Heart right ventricle (tissue), 16 donors: ENCODE results near the gene TMEM258. TPM values are rescaled to one million over a fixed set of nuclear protein-coding genes. Genes with fewer than 3 reads are reported as not detected.

Experiments used
- ATAC-seq, 8 donors: fragments of 200-7000 bp; cut with Tn5 transposase; one replicate each; pipeline ENCODE4 v1.9.1; 2020; ENCODE audit warnings: mild to moderate bottlenecking in 8 of 8, moderate library complexity in 8 of 8, moderate number of reproducible peaks in 1 of 8
- DNase-seq, 2 donors: peaks; one replicate each; pipeline ENCODE4 v3.0.0-alpha.2; 2020
- H3K27ac ChIP-seq, 10 donors: fragments of 200-600 bp; sonication (generic) in 2 of 10; one replicate each; pipeline versions ENCODE4 v1.5.0 to v1.8.0; 2020 to 2022; ENCODE audit warnings: mild to moderate bottlenecking in 3 of 10
- H3K27me3 ChIP-seq, 7 donors: fragments of 200-600 bp; one replicate each; pipeline ENCODE4 v1.8.0; 2021 to 2022; ENCODE audit warnings: mild to moderate bottlenecking in 2 of 7
- H3K36me3 ChIP-seq, 9 donors: fragments of 200-600 bp; sonication (generic) in 1 of 9; one replicate each; pipeline versions ENCODE4 v1.5.0 to v1.8.0; 2020 to 2022; ENCODE audit warnings: mild to moderate bottlenecking in 2 of 9
- H3K4me1 ChIP-seq, 9 donors: fragments of 200-600 bp; sonication (generic) in 1 of 9; one replicate each; pipeline versions ENCODE4 v1.5.0 to v1.8.0; 2020 to 2022; ENCODE audit warnings: mild to moderate bottlenecking in 4 of 9
- H3K4me3 ChIP-seq, 10 donors: fragments of 200-600 bp; sonication (generic) in 2 of 10; one replicate each; pipeline versions ENCODE4 v1.5.0 to v1.8.0; 2020 to 2022; ENCODE audit warnings: mild to moderate bottlenecking in 7 of 10, moderate library complexity in 2 of 10
- H3K9me3 ChIP-seq, 11 donors: fragments of 200-600 bp in 10 of 11; sonication (generic) in 2 of 11; one replicate each; pipeline versions ENCODE4 v1.5.0 to v1.8.0; 2013 to 2022; ENCODE audit warnings: mild to moderate bottlenecking in 2 of 11, control low read depth in 1 of 11, moderate library complexity in 1 of 11
- CTCF ChIP-seq, 9 donors: fragments of 200-600 bp; sonication (generic) in 2 of 9; IDR thresholded peaks; one replicate each; pipeline versions ENCODE4 v1.5.0 to v1.8.0; 2021 to 2022; ENCODE audit warnings: antibody characterized with exemption in 9 of 9, mild to moderate bottlenecking in 5 of 9, moderate library complexity in 1 of 9
- WGBS, 2 donors: extraction: QIAGEN DNeasy Blood & Tissue Kit; methylation state at CpG; one replicate each; pipeline ENCODE4 v1.1.7; 2013; ENCODE audit warnings: inconsistent platforms in 1 of 2; 5-methylcytosine and 5-hydroxymethylcytosine counted together
- intact Hi-C, 10 donors: fragments of 100-400 bp; cut with DNase I; formaldehyde crosslinking; loops; one replicate each; pipeline versions ENCODE4 v1.11.1 to v1.14.2; 2022
- polyA plus RNA-seq, 2 donors: library from polyadenylated mRNA; stranded (reverse); fragments of 200-250 nt; gene quantifications; one replicate each; pipeline ENCODE4 v1.2.3, GENCODE V29; 2013
- total RNA-seq, 10 donors: library from RNA; stranded (reverse); fragmentation: NEBNext Ultra II Directional in 3 of 10; extraction: Animal tissue kit (Norgen Biotek cat#: 25700) in 3 of 10; gene quantifications; one replicate each; pipeline versions ENCODE4 v1.2.1 to v1.2.4, GENCODE V29; 2021 to 2023
- donor health status: Arrhythmogenic right ventricular cardiomyopathy.
- donor health status: ischemic (EF 13 %, LVEDD 7.1; RV severe dilation, severe dysfunction).
- donor health status: healthy with polysubstance abuse.
- donor health status: DM: no; HTN: yes; CAD: no.
- donor health status: DM: no; HTN: no; CAD: no.
- donor health status: ischemic (EF 25% LVEDD 6.9; RV normal size, moderate dysfunction).
- donor health status: ischemic (EF 25% LVEDD 5.7; RV mildly dilated, moderate dysfunction).
- donor health status: healthy.
- donor health status: DM: yes; HTN: yes; CAD: no.
- donor health status: Ischemic cardiomyopathy.
- donor health status: ischemic (EF 35%, LVEDD 5.7; RV mildly dilated, moderate dysfunction).
- donor health status: nonischemic (EF 11% LVEDD 7.7; RV severe dilation, severe dysfunction).
- donor health status: DM: yes; HTN: yes; CAD: no.
- donor health status: PGD.
- donor health status: ischemic (EF 29% LVEDD 5.4; RV normal size, mild dysfunction).
- donor health status: nonischemic (EF 23%, LVEDD 6.1; RV moderate dilation, normal function).

TMEM258 gene
- total and polyA plus RNA-seq, 12 donors, result 80.7 to 273 (median 109) TPM

- H3K4me1 ChIP-seq, result peaks cover 0 to 13% (median 5%) of the 10 kb centered on the region in 9 donors
- ATAC-seq (no peak), DNase-seq (no peak)
- peaks cover 0 to 41% (median 8%) of the 10 kb centered on the region in 9 donors for H3K36me3 ChIP-seq
- intact Hi-C loops, result loop anchor here in 2 of 10 donors (5.0 kb wide), 1 partner anchor 363 kb away; no protein-coding TSS in a partner anchor
- no peak for TF ChIP-seq CTCF (IDR thresholded peaks at IDR 0.05)
- 86 to 97% methylated on average over 10 of the region's 10 CpGs for WGBS, 2 donors
- no peaks in the 10 kb centered on the region for H3K9me3 ChIP-seq
- no peak overlapping the region for H3K4me3 ChIP-seq
- no peak overlapping the region for H3K27ac ChIP-seq
- H3K27me3 ChIP-seq, result peaks cover 0 to 3% (median 0%) of the 10 kb centered on the region in 7 donors
Measured at GRCh38 chr11:61744609-61745156, 47.7 kb downstream of the TMEM258 start.

GRCh38 chr11:61744181-61744580, 48.2 kb downstream of the TMEM258 start:
- Histone ChIP-seq H3K9me3 (no peaks in the 10 kb centered on the region), H3K36me3 (peaks cover 0 to 46% (median 8%) of the 10 kb centered on the region in 9 donors), H3K27ac (no peak overlapping the region), H3K4me3 (no peak overlapping the region), H3K4me1 (peaks cover 0 to 12% (median 5%) of the 10 kb centered on the region in 9 donors), H3K27me3 (no peaks in the 10 kb centered on the region)
- intact Hi-C loops, result no loop called here
- DNase-seq (no peak), ATAC-seq (no peak)
- no peak for TF ChIP-seq CTCF (IDR thresholded peaks at IDR 0.05)
- WGBS, 2 donors, result 89 to 90% methylated on average over 20 of the region's 20 CpGs

GRCh38 chr11:61743486-61744095, 48.8 kb downstream of the TMEM258 start:
- peaks cover 0 to 49% (median 8%) of the 10 kb centered on the region in 9 donors for H3K36me3 ChIP-seq
- no peak for ATAC-seq
- no peaks in the 10 kb centered on the region for H3K9me3 ChIP-seq
- H3K27ac ChIP-seq, result no peak overlapping the region
- 90 to 92% methylated on average over 41 to 42 of the region's 42 CpGs for WGBS, 2 donors
- peaks cover 0 to 12% (median 5%) of the 10 kb centered on the region in 9 donors for H3K4me1 ChIP-seq
- no peak overlapping the region for H3K4me3 ChIP-seq
- no peak for TF ChIP-seq CTCF (IDR thresholded peaks at IDR 0.05)
- intact Hi-C loops, result no loop called here
- H3K27me3 ChIP-seq, result no peaks in the 10 kb centered on the region
- no peak for DNase-seq

GRCh38 chr11:61742391-61742790, 50.0 kb downstream of the TMEM258 start:
- no peak for TF ChIP-seq CTCF (IDR thresholded peaks at IDR 0.05)
- H3K4me3 ChIP-seq, result no peak overlapping the region
- peak in 3 of 8 donors; percentile 12 to 24 (median 14) for ATAC-seq
- H3K36me3 ChIP-seq, result peaks cover 0 to 60% (median 8%) of the 10 kb centered on the region in 9 donors
- H3K9me3 ChIP-seq, result no peaks in the 10 kb centered on the region
- intact Hi-C loops, result no loop called here
- peaks cover 0 to 5% (median 0%) of the 10 kb centered on the region in 9 donors for H3K4me1 ChIP-seq
- DNase-seq, result no peak
- no peaks in the 10 kb centered on the region for H3K27me3 ChIP-seq
- H3K27ac ChIP-seq, result peak overlapping the region in 1 of 10 donors; percentile 47
- WGBS, 2 donors, result 61 to 69% methylated on average over 7 of the region's 7 CpGs
